ENCODE data around the gene ADAMTS2. TPM values are rescaled to one million over a fixed set of nuclear protein-coding genes. Genes with fewer than 3 reads are reported as not detected.

The ADAMTS2 gene
- total and polyA plus RNA-seq, 2 donors (not counting 3 experiments of a cell fraction or from before 2014, with no cell fraction given), result not detected

- Histone ChIP-seq H3K27me3 (ENCODE audit: control insufficient read depth in 2 of 2, insufficient read depth in 2 of 2, low read length in 2 of 2) (no peaks in the 10 kb centered on the region), H4K20me1 (replicated peaks; ENCODE audit: control insufficient read depth, extremely low read depth, insufficient read depth, low read length) (no peaks in the 10 kb centered on the region), H2AFZ (ENCODE audit: low read depth, low read length) (no peak overlapping the region), H3K9ac (replicated peaks; ENCODE audit: extremely low read depth, insufficient read depth, low read length) (no peak overlapping the region), H3K27ac (ENCODE audit: insufficient read depth, low read depth, low read length) (no peak overlapping the region), H3K4me2 (ENCODE audit: insufficient read depth, low read length) (no peak overlapping the region), H3K36me3 (ENCODE audit: control insufficient read depth in 2 of 2, extremely low read depth in 1 of 2, insufficient read depth in 2 of 2, low read length in 2 of 2) (no peaks in the 10 kb centered on the region), H3K79me2 (ENCODE audit: control insufficient read depth, insufficient read depth, low read length) (no peaks in the 10 kb centered on the region), H3K9me3 (replicated peaks; ENCODE audit: control insufficient read depth, insufficient read depth, low read length) (peaks cover 5% of the 10 kb centered on the region), H3K4me1 (ENCODE audit: control insufficient read depth, extremely low read depth, insufficient read depth, low read length) (no peaks in the 10 kb centered on the region), H3K4me3 (replicated peaks in 1 of 3; ENCODE audit: insufficient read depth in 1 of 3, low read depth in 1 of 3, low read length in 3 of 3) (no peak overlapping the region), H3K9me1 (replicated peaks; ENCODE audit: control insufficient read depth, extremely low read depth, insufficient read depth, low read length) (no peaks in the 10 kb centered on the region)
- dilution Hi-C loops (cut with MboI; ENCODE audit: extremely low pct_ligation_motif_present, low sequenced_read_pairs) (no loop called here), intact Hi-C loops (cut with micrococcal nuclease) (no loop called here)
- no peak for TF ChIP-seq EZH2 (IDR thresholded peaks at IDR 0.05; ENCODE audit: borderline replicate concordance, low read depth, low read length, severe bottlenecking)
- no peak for TF ChIP-seq JUN (IDR thresholded peaks at IDR 0.05; ENCODE audit: borderline replicate concordance, insufficient read depth, insufficient read length, low read depth)
- no peak for TF ChIP-seq FOS (IDR thresholded peaks at IDR 0.05; ENCODE audit: borderline replicate concordance, insufficient read depth, low read length)
- no peak for TF ChIP-seq POLR2AphosphoS5 (IDR thresholded peaks at IDR 0.05; ENCODE audit: insufficient read depth, low read depth, low read length)
- no peak for TF ChIP-seq GATA2 (IDR thresholded peaks at IDR 0.05; ENCODE audit: insufficient read depth, insufficient read length, low read depth, low read length)
- TF ChIP-seq, protein P1, sequence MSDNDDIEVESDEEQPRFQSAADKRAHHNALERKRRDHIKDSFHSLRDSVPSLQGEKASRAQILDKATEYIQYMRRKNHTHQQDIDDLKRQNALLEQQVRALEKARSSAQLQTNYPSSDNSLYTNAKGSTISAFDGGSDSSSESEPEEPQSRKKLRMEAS (IDR thresholded peaks at IDR 0.05; ENCODE audit: insufficient read depth, insufficient read length), result no peak
- no peak for TF ChIP-seq POLR2A (IDR thresholded peaks at IDR 0.05; ENCODE audit: low read depth, low read length)
- TF ChIP-seq, protein P2, sequence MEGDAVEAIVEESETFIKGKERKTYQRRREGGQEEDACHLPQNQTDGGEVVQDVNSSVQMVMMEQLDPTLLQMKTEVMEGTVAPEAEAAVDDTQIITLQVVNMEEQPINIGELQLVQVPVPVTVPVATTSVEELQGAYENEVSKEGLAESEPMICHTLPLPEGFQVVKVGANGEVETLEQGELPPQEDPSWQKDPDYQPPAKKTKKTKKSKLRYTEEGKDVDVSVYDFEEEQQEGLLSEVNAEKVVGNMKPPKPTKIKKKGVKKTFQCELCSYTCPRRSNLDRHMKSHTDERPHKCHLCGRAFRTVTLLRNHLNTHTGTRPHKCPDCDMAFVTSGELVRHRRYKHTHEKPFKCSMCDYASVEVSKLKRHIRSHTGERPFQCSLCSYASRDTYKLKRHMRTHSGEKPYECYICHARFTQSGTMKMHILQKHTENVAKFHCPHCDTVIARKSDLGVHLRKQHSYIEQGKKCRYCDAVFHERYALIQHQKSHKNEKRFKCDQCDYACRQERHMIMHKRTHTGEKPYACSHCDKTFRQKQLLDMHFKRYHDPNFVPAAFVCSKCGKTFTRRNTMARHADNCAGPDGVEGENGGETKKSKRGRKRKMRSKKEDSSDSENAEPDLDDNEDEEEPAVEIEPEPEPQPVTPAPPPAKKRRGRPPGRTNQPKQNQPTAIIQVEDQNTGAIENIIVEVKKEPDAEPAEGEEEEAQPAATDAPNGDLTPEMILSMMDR (IDR thresholded peaks at IDR 0.05; ENCODE audit: extremely low read depth in 1 of 2, insufficient read depth in 1 of 2, low read depth in 1 of 2, low read length in 2 of 2), result no peak
- TF ChIP-seq MYC (IDR thresholded peaks at IDR 0.05; ENCODE audit: low read depth, low read length), result no peak
- FAIRE-seq, result no peak
- BruUV-seq (replicated peaks), result no TSS peak
- ChIA-PET POLR2A (no interaction called here), CTCF (no interaction called here)
- DNase-seq (ENCODE audit: low read depth, low spot score), result no peak
These were observed 181.8 kb downstream of the ADAMTS2 start for GRCh38 chr5:179163236-179164155.
